H1 (cell line): ENCODE data around the gene KRT81. TPM values are rescaled to one million over a fixed set of nuclear protein-coding genes. Genes with fewer than 3 reads are reported as not detected.

Experiments
- CTCF ChIA-PET: fragments of 300-600 bp; sonication (Branson Sonifier 250); formaldehyde crosslinking; loops from one replicate; lab custom pipeline; 2021; ENCODE audit not compliant: partially characterized antibody; lab: Charles Lee
- POLR2A ChIA-PET: fragments of 300-600 bp; sonication (Branson Sonifier 250); formaldehyde crosslinking; loops from one replicate; lab custom pipeline; 2021; ENCODE audit warnings: inconsistent platforms; ENCODE audit not compliant: partially characterized antibody; lab: Charles Lee
- DNase-seq, 2 experiments: peaks; one replicate each; pipeline versions ENCODE4 v3.0.0 to v3.0.0-alpha.2; 2010 to 2022; ENCODE audit warnings: low spot score in 2 of 2, low read depth in 1 of 2, mixed read lengths in 1 of 2
- FAIRE-seq: peaks from 2 replicates; lab custom pipeline; 2011; peaks lifted over from hg19 to GRCh38; lab: Jason Lieb, UNC
- H2AFZ ChIP-seq: 2 replicates; pipeline ENCODE4 v1.8.1; 2012; ENCODE audit warnings: low read length, inconsistent platforms
- H2AK5ac ChIP-seq: 2 replicates; pipeline ENCODE4 v1.6.1; 2013; ENCODE audit warnings: low read depth, low read length
- H2BK120ac ChIP-seq: replicated peaks from 2 replicates; pipeline ENCODE3; 2013; ENCODE audit warnings: low read depth, low read length, inconsistent platforms
- H2BK12ac ChIP-seq: 2 replicates; pipeline ENCODE4 v1.6.1; 2013; ENCODE audit warnings: low read depth, low read length
- H2BK15ac ChIP-seq: 2 replicates; pipeline ENCODE4 v1.6.1; 2013; ENCODE audit warnings: low read length
- H2BK20ac ChIP-seq: 2 replicates; pipeline ENCODE4 v1.6.1; 2013; ENCODE audit warnings: low read length
- H2BK5ac ChIP-seq: 2 replicates; pipeline ENCODE4 v1.6.1; 2013; ENCODE audit warnings: low read depth, low read length
- H3K14ac ChIP-seq: 2 replicates; pipeline ENCODE4 v1.6.1; 2013; ENCODE audit warnings: inconsistent platforms; ENCODE audit not compliant: insufficient read length
- H3K18ac ChIP-seq: 2 replicates; pipeline ENCODE4 v1.6.1; 2013; ENCODE audit warnings: low read length; ENCODE audit errors: extremely low read depth
- H3K23ac ChIP-seq: 2 replicates; pipeline ENCODE4 v1.6.1; 2013; ENCODE audit warnings: inconsistent platforms; ENCODE audit not compliant: insufficient read length
- H3K23me2 ChIP-seq: 2 replicates; pipeline ENCODE4 v1.6.1; 2013; ENCODE audit warnings: low read depth, low read length
- H3K27ac ChIP-seq: 2 replicates; pipeline ENCODE4 v1.6.1; 2011; ENCODE audit warnings: low read depth, low read length, inconsistent platforms
- H3K27me3 ChIP-seq, 4 experiments: replicated peaks in 1 of 4; 1 replicate in 1 of 4; 2 replicates in 3 of 4; pipeline versions ENCODE4 v1.6.1 to v1.8.1; 2011 to 2013; ENCODE audit warnings: low read length in 3 of 4, mild to moderate bottlenecking in 3 of 4, inconsistent platforms in 2 of 4, mixed read lengths in 2 of 4, moderate library complexity in 1 of 4; ENCODE audit not compliant: control insufficient read depth in 3 of 4, insufficient read depth in 3 of 4; ENCODE audit errors: extremely low read depth in 1 of 4
- H3K36me3 ChIP-seq, 4 experiments: 2 replicates each; pipeline versions ENCODE4 v1.6.1 to v1.8.1; 2011 to 2013; ENCODE audit warnings: mild to moderate bottlenecking in 4 of 4, low read length in 3 of 4, moderate library complexity in 2 of 4, control low read depth in 1 of 4, inconsistent platforms in 1 of 4; ENCODE audit not compliant: insufficient read depth in 4 of 4, control insufficient read depth in 2 of 4
- H3K4ac ChIP-seq: replicated peaks from 2 replicates; pipeline ENCODE3; 2013; ENCODE audit warnings: low read length, low read depth, mixed read lengths, inconsistent platforms; ENCODE audit not compliant: insufficient read length
- H3K4me1 ChIP-seq, 4 experiments: replicated peaks in 1 of 4; 1 replicate in 1 of 4; 2 replicates in 3 of 4; pipeline versions ENCODE4 v1.6.1 to v1.8.1; 2011 to 2013; ENCODE audit warnings: low read length in 3 of 4, inconsistent platforms in 2 of 4, mixed read lengths in 1 of 4; ENCODE audit not compliant: insufficient read depth in 4 of 4, control insufficient read depth in 3 of 4
- H3K4me2 ChIP-seq, 2 experiments: 2 replicates each; pipeline versions ENCODE4 v1.6.1 to v1.8.1; 2011 to 2013; ENCODE audit warnings: low read depth in 2 of 2, low read length in 2 of 2, control low read depth in 1 of 2, inconsistent platforms in 1 of 2, mild to moderate bottlenecking in 1 of 2; ENCODE audit not compliant: insufficient read depth in 1 of 2
- H3K4me3 ChIP-seq, 4 experiments: fragments of 200-600, 300-600 bp in 1 of 4; sonication (generic), shearing (Covaris generic), sonication (Bioruptor Twin) in 1 of 4; 2 replicates each; pipeline versions ENCODE4 v1.5.1 to v1.8.1; 2011 to 2016; ENCODE audit warnings: low read length in 4 of 4, low read depth in 3 of 4, control low read depth in 2 of 4, inconsistent platforms in 2 of 4, mild to moderate bottlenecking in 2 of 4, mixed read lengths in 1 of 4, moderate library complexity in 1 of 4; ENCODE audit not compliant: insufficient read depth in 2 of 4; ENCODE audit errors: extremely low read depth in 1 of 4
- H3K56ac ChIP-seq: replicated peaks from 2 replicates; pipeline ENCODE3; 2013; ENCODE audit warnings: low read depth, mild to moderate bottlenecking, mixed read lengths, low read length, inconsistent platforms; ENCODE audit not compliant: insufficient read length
- H3K79me1 ChIP-seq: 2 replicates; pipeline ENCODE4 v1.6.1; 2013; ENCODE audit warnings: low read depth, low read length, control low read depth
- H3K79me2 ChIP-seq, 2 experiments: 2 replicates each; pipeline versions ENCODE4 v1.6.1 to v1.8.1; 2012 to 2013; ENCODE audit warnings: low read length in 2 of 2, mild to moderate bottlenecking in 2 of 2, inconsistent platforms in 1 of 2; ENCODE audit not compliant: insufficient read depth in 2 of 2, control insufficient read depth in 1 of 2
- H3K9ac ChIP-seq, 4 experiments: replicated peaks in 1 of 4; 1 replicate in 1 of 4; 2 replicates in 3 of 4; pipeline versions ENCODE4 v1.6.1 to v1.8.1; 2011 to 2013; ENCODE audit warnings: low read depth in 3 of 4, low read length in 3 of 4, control low read depth in 2 of 4, mild to moderate bottlenecking in 2 of 4, moderate library complexity in 2 of 4, inconsistent platforms in 1 of 4; ENCODE audit errors: extremely low read depth in 1 of 4
- H3K9me3 ChIP-seq, 2 experiments: 2 replicates each; pipeline versions ENCODE4 v1.6.1 to v1.8.1; 2012 to 2013; ENCODE audit warnings: mild to moderate bottlenecking in 2 of 2, moderate library complexity in 2 of 2, control low read depth in 1 of 2, inconsistent platforms in 1 of 2, low read depth in 1 of 2, low read length in 1 of 2, mixed read lengths in 1 of 2; ENCODE audit not compliant: insufficient read depth in 2 of 2
- H4K20me1 ChIP-seq, 2 experiments: replicated peaks in 1 of 2; 2 replicates each; pipeline versions ENCODE3 to v1.8.1; 2011 to 2013; ENCODE audit warnings: inconsistent platforms in 2 of 2, low read length in 2 of 2, mild to moderate bottlenecking in 1 of 2; ENCODE audit not compliant: insufficient read depth in 2 of 2, control insufficient read depth in 1 of 2
- H4K5ac ChIP-seq: 2 replicates; pipeline ENCODE4 v1.6.1; 2013; ENCODE audit warnings: low read length, low read depth, mixed read lengths, inconsistent platforms; ENCODE audit not compliant: insufficient read length
- H4K8ac ChIP-seq: 2 replicates; pipeline ENCODE4 v1.8.0; 2013; ENCODE audit warnings: mild to moderate bottlenecking, moderate library complexity, low read length, inconsistent platforms; ENCODE audit not compliant: insufficient read depth; ENCODE audit errors: extremely low read depth
- H4K91ac ChIP-seq: replicated peaks from 2 replicates; pipeline ENCODE3; 2013; ENCODE audit warnings: low read length, mixed read lengths, inconsistent platforms; ENCODE audit not compliant: insufficient read length
- RAD21 ChIP-seq, 2 experiments: IDR thresholded peaks in 1 of 2; conservative IDR thresholded peaks in 1 of 2; 2 replicates each; pipeline ENCODE4 v1.6.1; 2011; ENCODE audit warnings: low read depth in 2 of 2, low read length in 2 of 2, improper control_type of control experiment in 1 of 2, inconsistent platforms in 1 of 2, mild to moderate bottlenecking in 1 of 2, moderate library complexity in 1 of 2
- RXRA ChIP-seq: IDR thresholded peaks from 2 replicates; pipeline ENCODE4 v1.6.1; 2011; ENCODE audit warnings: low read depth, mild to moderate bottlenecking, low read length, moderate library complexity; ENCODE audit not compliant: insufficient read depth
- SP2 ChIP-seq: IDR thresholded peaks from 2 replicates; pipeline ENCODE4 v1.6.1; 2012; ENCODE audit warnings: mild to moderate bottlenecking, low read length, inconsistent platforms
- TAF1 ChIP-seq: IDR thresholded peaks from 2 replicates; pipeline ENCODE4 v1.6.1; 2011; ENCODE audit warnings: mild to moderate bottlenecking, low read depth, low read length
- WGBS, 2 experiments: shearing (Covaris generic) in 1 of 2; methylation state at CpG; one replicate each; pipeline versions ENCODE4 v1.1.6 to v1.1.7; 2013 to 2015; ENCODE audit warnings: low lambda C conversion rate in 2 of 2, mixed read lengths in 2 of 2, inconsistent platforms in 1 of 2, low coverage in 1 of 2, missing lambda C conversion rate in 1 of 2; ENCODE audit not compliant: insufficient replicate concordance in 2 of 2, insufficient coverage in 1 of 2, insufficient read length in 1 of 2; ENCODE audit errors: extremely low coverage in 1 of 2, missing lambda C conversion rate in 1 of 2; 5-methylcytosine and 5-hydroxymethylcytosine counted together
- polyA plus RNA-seq, 7 experiments: library from polyadenylated mRNA; depleted of rRNA in 3 of 7; stranded (reverse) in 5 of 7; unstranded in 2 of 7; fragments of >200 nt in 5 of 7; fragments of 200-250 nt in 2 of 7; gene quantifications; 1 replicate in 5 of 7; 2 replicates in 1 of 7; 4 replicates in 1 of 7; pipeline versions ENCODE4 v1.2.1 to v1.2.3, GENCODE V29; 2011 to 2013; ENCODE audit warnings: missing spikeins in 2 of 7, mixed read lengths in 2 of 7
- total RNA-seq: library from RNA; stranded (reverse); fragmentation: NEBNext Ultra II Directional; extraction: Animal tissue kit (Norgen Biotek cat#: 25700); gene quantifications from 2 replicates; pipeline ENCODE4 v1.2.1, GENCODE V29; 2021
- TF ChIP-seq, protein P1 (sequence below), 3 experiments: IDR thresholded peaks; 1 replicate in 2 of 3; 2 replicates in 1 of 3; pipeline versions ENCODE4 v1.5.1 to v1.6.1; 2011; ENCODE audit warnings: low read length in 3 of 3, mild to moderate bottlenecking in 3 of 3, inconsistent platforms in 2 of 3, low read depth in 1 of 3, moderate library complexity in 1 of 3; ENCODE audit not compliant: insufficient read depth in 1 of 3; ENCODE audit errors: control extremely low read depth in 1 of 3

Gene KRT81
- total and polyA plus RNA-seq, 2 of the 8 experiments (the other 6 are each of a cell fraction or from before 2014, with no cell fraction given) = not detected

DNA sequence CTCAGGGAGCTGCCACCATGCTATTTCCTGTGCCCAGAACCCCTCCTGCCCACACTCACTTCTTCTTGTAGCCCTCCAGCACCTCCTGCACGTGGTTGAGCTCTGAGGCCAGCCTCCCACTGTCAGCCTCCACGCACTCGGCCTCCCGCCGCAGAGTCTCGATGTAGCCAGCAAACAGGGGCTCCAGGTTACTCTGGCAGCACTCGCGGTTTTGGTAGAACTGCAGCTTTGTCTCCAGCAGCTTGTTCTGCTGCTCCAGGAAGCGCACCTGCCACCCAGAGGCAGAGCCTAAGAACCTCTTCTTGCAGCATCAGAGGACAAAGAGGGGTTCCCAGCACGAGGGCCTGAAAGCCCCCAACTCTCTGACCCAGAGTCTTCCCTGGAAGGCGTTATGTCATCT is 27.8 kb upstream of the KRT81 start:
- TF ChIP-seq, protein P1, sequence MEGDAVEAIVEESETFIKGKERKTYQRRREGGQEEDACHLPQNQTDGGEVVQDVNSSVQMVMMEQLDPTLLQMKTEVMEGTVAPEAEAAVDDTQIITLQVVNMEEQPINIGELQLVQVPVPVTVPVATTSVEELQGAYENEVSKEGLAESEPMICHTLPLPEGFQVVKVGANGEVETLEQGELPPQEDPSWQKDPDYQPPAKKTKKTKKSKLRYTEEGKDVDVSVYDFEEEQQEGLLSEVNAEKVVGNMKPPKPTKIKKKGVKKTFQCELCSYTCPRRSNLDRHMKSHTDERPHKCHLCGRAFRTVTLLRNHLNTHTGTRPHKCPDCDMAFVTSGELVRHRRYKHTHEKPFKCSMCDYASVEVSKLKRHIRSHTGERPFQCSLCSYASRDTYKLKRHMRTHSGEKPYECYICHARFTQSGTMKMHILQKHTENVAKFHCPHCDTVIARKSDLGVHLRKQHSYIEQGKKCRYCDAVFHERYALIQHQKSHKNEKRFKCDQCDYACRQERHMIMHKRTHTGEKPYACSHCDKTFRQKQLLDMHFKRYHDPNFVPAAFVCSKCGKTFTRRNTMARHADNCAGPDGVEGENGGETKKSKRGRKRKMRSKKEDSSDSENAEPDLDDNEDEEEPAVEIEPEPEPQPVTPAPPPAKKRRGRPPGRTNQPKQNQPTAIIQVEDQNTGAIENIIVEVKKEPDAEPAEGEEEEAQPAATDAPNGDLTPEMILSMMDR (IDR thresholded peaks at IDR 0.05; ENCODE audit: control extremely low read depth in 1 of 3, insufficient read depth in 1 of 3, low read depth in 1 of 3, low read length in 3 of 3) = peak; percentile 4 to 40 (median 18)
- TF ChIP-seq SP2 (no peak), TAF1 (no peak), RXRA (no peak), RAD21 (IDR thresholded peaks at IDR 0.05 in 1 of 2, conservative IDR thresholded peaks at IDR 0.05 in 1 of 2; ENCODE audit: low read depth in 2 of 2, low read length in 2 of 2) (peak; percentile 23 to 53; a peak in 3 of 4 replicates)
- no peak for DNase-seq
- Histone ChIP-seq H4K20me1 (no peaks in the 10 kb centered on the region), H4K5ac (no peak overlapping the region), H3K27me3 (no peaks in the 10 kb centered on the region), H3K18ac (no peak overlapping the region), H3K23ac (no peak overlapping the region), H2BK15ac (no peak overlapping the region), H2AK5ac (no peak overlapping the region), H3K27ac (no peak overlapping the region), H3K79me2 (no peaks in the 10 kb centered on the region), H3K56ac (no peak overlapping the region), H3K4me2 (no peak overlapping the region), H3K4me3 (no peak overlapping the region), H3K9ac (no peak overlapping the region), H2BK120ac (no peak overlapping the region), H4K91ac (peak overlapping the region; percentile 9), H2BK20ac (no peak overlapping the region), H3K4me1 (no peaks in the 10 kb centered on the region), H4K8ac (no peak overlapping the region), H3K23me2 (peaks cover 1% of the 10 kb centered on the region; the same call in 1 of the 2 replicates), H3K9me3 (no peaks in the 10 kb centered on the region; a peak in 1 of 4 replicates), H3K36me3 (no peaks in the 10 kb centered on the region), H2BK5ac (no peak overlapping the region), H3K4ac (no peak overlapping the region), H2AFZ (no peak overlapping the region), H3K79me1 (no peaks in the 10 kb centered on the region), H2BK12ac (no peak overlapping the region), H3K14ac (no peak overlapping the region)
- no peak for FAIRE-seq
- WGBS, 2 experiments = 86% methylated on average over 11 of the region's 11 CpGs; no CpG with 5 or more reads in 1 of the 2 experiments
- CTCF ChIA-PET = interaction anchor here (0.6 to 19.8 kb wide), 35 partner anchors 8 to 560 kb away, joined by 3 to 353 read pairs (median 5); partner anchors contain the start of genes KRT7, KRT80, KRT84 and KRT86
- POLR2A ChIA-PET = interaction anchor here (1.0 kb wide), 1 partner anchor 9 kb away, joined by 3 read pairs; no protein-coding TSS in a partner anchor
